GM21526 (cell line): ENCODE data around the gene FOXP4.

Experiments used
- ATAC-seq: cut with Tn5 transposase; IDR thresholded peaks from one replicate; pipeline ENCODE4 v1.9.1; 2021; ENCODE audit warnings: moderate library complexity; ENCODE audit not compliant: unreplicated experiment, low FRiP score

The FOXP4 gene

GRCh38 chr6:41621802-41622201 is 75.6 kb downstream of the FOXP4 start:
- no peak for ATAC-seq

GRCh38 chr6:41622206-41622988 is 76.2 kb downstream of the FOXP4 start:
- no peak for ATAC-seq

- no peak for ATAC-seq
Observed at GRCh38 chr6:41623330-41623729, 77.1 kb downstream of the FOXP4 start.

DNA sequence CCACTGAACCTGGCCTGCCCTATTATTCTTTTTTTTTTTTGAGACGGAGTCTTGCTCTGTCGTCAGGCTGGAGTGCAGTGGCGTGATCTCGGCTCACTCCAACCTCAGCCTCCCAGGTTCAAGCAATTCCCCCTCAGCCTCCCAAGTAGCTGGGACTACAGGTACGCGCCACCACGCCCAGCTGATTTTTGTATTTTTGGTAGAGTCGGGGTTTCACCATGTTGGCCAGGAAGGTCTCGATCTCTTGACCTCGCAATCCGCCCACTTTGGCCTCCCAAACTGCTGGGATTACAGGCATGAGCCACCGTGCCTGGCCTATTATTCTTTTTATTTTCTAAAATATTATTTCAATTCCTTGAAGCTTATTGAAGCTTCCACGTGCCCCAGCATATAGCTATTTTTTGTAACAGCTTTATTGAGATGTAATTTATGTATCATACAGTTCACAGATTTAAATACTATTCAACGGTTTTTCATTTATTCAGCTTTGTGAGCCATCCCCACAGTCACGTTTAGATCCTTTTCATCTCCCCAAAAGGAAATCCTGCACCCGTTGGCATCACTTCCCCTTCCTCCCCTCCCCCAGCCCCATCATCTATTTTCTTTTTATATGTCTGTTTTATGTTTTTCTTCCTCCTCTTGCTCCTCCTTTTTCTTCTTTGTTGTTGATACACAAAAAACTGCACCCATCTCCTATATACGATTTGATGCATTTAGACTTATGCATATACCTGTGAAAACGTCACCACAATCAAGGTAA is 78.6 kb downstream of the FOXP4 start:
- ATAC-seq, result no peak

- ATAC-seq, result no peak
Observed at GRCh38 chr6:41625442-41625841, 79.3 kb downstream of the FOXP4 start.

GRCh38 chr6:41626022-41626421 is 79.8 kb downstream of the FOXP4 start:
- ATAC-seq, result no peak

DNA sequence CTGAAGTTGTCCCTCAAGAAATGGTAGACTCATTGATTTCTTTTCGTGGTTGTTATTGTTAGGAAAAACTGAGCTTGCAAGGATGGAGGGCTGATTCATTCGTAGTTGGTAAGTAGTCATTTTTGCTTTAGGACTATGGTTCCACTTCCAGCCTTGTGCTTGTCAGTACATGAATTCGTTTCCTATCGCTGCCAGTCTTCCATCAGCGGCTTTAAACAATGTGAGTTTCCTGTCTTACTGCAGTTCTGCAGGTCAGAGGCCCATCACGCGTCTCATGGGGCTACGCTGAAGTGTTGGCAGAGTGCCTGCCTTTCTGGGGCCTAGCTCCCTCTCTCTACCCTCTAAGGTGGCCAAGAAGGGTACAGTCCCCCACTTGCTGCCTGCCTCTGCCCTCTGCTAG is 80.7 kb downstream of the FOXP4 start:
- no peak for ATAC-seq

DNA sequence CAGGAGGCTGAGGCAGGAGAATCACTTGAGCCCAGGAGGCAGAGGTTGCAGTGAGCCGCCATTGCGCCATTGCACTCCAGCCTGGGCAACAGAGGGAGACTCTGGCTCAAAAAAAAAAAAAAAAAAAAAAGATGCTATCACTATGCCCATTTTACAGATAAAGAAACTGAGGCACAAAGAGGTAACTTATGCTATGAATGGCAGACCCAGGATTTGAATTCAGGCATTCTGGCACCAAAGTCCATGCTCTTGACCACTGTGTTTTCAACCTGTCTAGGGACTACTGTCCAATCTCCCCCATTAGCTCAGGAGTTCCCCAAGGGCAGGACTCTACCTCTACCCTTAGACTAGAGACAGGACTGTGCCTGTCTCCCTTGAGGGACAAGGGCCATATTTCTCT is 82.9 kb downstream of the FOXP4 start:
- ATAC-seq, result no peak

GRCh38 chr6:41630069-41630468 is 83.9 kb downstream of the FOXP4 start:
- no peak for ATAC-seq

- no peak for ATAC-seq
Observed at GRCh38 chr6:41630946-41631345, 84.8 kb downstream of the FOXP4 start.

DNA sequence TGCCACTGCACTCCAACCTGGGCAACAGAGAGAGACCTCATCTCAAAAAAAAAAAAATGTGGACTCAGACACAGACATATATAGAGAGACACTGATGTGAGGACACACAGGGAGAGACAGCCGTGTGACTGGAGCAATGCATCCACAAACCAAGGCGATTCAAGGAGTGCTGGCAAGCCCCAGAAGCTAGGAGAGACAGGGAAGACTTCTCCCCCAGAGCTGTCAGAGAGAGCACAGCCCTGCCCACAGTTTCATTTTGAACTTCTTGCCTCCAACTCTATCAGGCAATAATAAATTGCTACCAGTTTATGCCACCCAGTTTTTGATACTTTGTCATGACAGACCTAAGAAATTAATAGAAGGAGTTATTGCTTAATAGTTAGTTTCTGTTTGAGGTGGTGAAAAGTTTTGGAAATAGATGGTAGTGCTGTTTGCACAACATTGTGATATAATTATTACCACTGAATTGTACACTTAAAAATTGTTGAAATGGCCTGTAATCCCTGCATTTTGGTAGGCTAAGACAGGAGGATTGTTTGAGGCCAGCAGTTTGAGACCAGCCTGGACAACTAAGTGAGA is 87.0 kb downstream of the FOXP4 start:
- ATAC-seq, result no peak

DNA sequence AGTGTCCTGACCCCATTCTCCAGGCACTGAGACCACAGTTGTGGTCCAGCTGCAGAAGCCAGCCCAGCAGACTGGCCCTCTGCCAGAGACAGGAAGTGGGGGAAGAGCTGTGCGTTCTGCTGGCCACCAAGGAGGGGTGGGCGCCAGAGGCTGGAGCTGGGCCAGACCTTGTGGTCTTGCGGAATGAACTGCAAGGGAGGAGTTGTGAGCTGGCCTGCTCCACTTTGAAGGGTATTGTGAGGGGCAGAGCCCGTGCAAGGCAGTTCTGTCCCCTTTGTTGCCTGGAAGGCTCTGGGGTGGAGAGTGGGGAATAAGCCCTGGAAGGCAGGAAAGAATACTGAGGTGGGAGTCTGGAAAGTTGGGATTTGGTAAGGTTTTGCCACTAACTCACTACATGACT is 88.5 kb downstream of the FOXP4 start:
- no peak for ATAC-seq

- no peak for ATAC-seq
Observed at GRCh38 chr6:41635365-41635764, 89.2 kb downstream of the FOXP4 start.

DNA sequence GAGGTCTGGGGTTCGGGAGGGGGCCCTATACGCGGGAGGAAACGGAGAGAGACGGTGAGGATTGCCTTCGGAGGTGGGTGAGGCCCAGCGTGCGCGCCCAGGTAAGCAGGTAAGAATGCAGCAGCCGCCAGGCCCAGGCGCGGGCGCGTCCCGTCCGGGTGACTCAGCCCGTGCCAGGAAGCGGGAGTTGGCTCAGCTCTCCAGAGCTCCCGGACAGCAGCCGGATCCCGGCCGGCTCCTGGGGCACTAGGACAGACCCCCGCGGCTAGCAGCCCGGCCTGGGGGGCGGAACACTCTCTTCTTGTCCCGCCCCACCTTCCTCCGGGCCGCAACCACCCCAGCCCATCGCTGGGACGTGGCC is 90.6 kb downstream of the FOXP4 start:
- ATAC-seq, result no peak

GRCh38 chr6:41637194-41638001 is 91.2 kb downstream of the FOXP4 start:
- no peak for ATAC-seq

- ATAC-seq, result no peak
Observed at GRCh38 chr6:41638002-41638934, 92.1 kb downstream of the FOXP4 start, which contains the start of gene MDFI. Gene MDFI (plus strand): TSS chr6:41638468. CDS start chr6:41638750, 282 bp downstream.

DNA sequence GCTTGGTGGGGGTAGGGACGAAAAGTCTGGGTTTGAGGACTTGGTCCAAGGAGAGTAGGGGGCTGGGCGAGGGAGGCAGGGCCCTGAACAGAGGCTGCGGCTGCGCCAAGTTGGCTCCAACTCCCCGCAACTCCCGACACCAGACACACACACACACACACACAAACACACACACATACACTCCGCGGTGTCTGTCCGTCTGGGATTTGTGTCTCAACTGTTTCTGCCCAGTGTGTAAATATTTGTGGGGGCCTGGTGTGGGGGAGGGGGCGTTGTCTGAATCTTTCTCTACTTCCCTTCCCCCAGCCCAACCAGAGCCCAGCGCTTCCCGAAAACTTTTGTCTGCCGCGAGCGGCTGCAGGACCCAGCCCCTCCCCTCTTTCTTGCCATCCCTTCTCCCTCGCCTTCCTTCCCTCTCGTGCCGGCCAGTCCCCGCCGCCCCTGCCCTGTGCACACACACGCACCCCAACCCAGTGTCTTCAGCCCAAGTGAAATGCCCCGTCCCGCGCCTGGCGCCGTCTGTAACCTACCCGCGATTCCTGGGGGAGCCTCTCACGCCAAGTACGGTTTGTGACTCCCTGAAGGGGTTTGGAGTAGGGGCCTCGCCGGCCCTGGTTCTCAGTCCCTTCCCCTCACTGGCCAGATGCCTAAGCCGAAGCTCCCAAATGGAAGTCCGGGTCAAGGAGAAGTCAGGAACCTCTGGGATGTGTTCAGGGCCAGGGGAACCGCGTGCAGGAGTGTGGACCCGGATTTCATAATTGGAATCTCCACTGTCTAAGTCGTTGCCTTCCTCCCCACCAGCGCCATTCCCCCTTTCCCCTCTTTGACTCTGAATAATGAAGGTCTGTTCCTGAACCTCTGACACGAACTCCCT is 93.0 kb downstream of the FOXP4 start:
- no peak for ATAC-seq

GRCh38 chr6:41639809-41640371 is 93.7 kb downstream of the FOXP4 start:
- ATAC-seq, result no peak
